IMR-90 (cell line): ENCODE measurements around the gene MICALL2.

Source experiments
- CHD1 ChIP-seq: IDR thresholded peaks from 2 replicates; pipeline ENCODE4 v1.6.1; 2012; ENCODE audit warnings: low read depth, low read length, improper control_type of control experiment
- CTCF ChIP-seq: conservative IDR thresholded peaks from 2 replicates; pipeline ENCODE4 v1.5.1; 2012; ENCODE audit warnings: mild to moderate bottlenecking, low read depth, low read length, improper control_type of control experiment
- MXI1 ChIP-seq: IDR thresholded peaks from 2 replicates; pipeline ENCODE4 v1.6.1; 2012; ENCODE audit warnings: low read depth, mild to moderate bottlenecking, low read length, moderate library complexity, borderline replicate concordance
- NFE2L2 ChIP-seq: fragments of 150-350 bp; IDR thresholded peaks from 2 replicates; pipeline ENCODE4 v1.6.1; 2016; ENCODE audit warnings: low read depth, mild to moderate bottlenecking, low read length
- POLR2A ChIP-seq: IDR thresholded peaks from 2 replicates; pipeline ENCODE4 v1.6.1; 2012; ENCODE audit warnings: mild to moderate bottlenecking, low read depth, low read length
- SMC3 ChIP-seq: fragments of 150-350 bp; IDR thresholded peaks from 2 replicates; pipeline ENCODE4 v1.6.1; 2016; ENCODE audit warnings: low read depth, mild to moderate bottlenecking, antibody characterized with exemption, low read length, moderate library complexity

GRCh38 chr7:1387261-1387660 is 72.0 kb downstream of the MICALL2 start:
- TF ChIP-seq NFE2L2 (no peak), CTCF (no peak), POLR2A (no peak), MXI1 (no peak), SMC3 (no peak), CHD1 (no peak)
